H1 (cell line): Measurements from ENCODE around the gene TRAF4. TPM values are rescaled to one million over a fixed set of nuclear protein-coding genes. Genes with fewer than 3 reads are reported as not detected.

Experiments
- CTCF ChIA-PET: fragments of 300-600 bp; sonication (Branson Sonifier 250); formaldehyde crosslinking; loops from one replicate; lab custom pipeline; 2021; ENCODE audit not compliant: partially characterized antibody; lab: Charles Lee
- POLR2A ChIA-PET: fragments of 300-600 bp; sonication (Branson Sonifier 250); formaldehyde crosslinking; loops from one replicate; lab custom pipeline; 2021; ENCODE audit warnings: inconsistent platforms; ENCODE audit not compliant: partially characterized antibody; lab: Charles Lee
- DNase-seq, 2 experiments: peaks; one replicate each; pipeline versions ENCODE4 v3.0.0 to v3.0.0-alpha.2; 2010 to 2022; ENCODE audit warnings: low spot score in 2 of 2, low read depth in 1 of 2, mixed read lengths in 1 of 2
- FAIRE-seq: peaks from 2 replicates; lab custom pipeline; 2011; peaks lifted over from hg19 to GRCh38; lab: Jason Lieb, UNC
- H2AFZ ChIP-seq: 2 replicates; pipeline ENCODE4 v1.8.1; 2012; ENCODE audit warnings: low read length, inconsistent platforms
- H2AK5ac ChIP-seq: 2 replicates; pipeline ENCODE4 v1.6.1; 2013; ENCODE audit warnings: low read depth, low read length
- H2BK120ac ChIP-seq: replicated peaks from 2 replicates; pipeline ENCODE3; 2013; ENCODE audit warnings: low read depth, low read length, inconsistent platforms
- H2BK12ac ChIP-seq: 2 replicates; pipeline ENCODE4 v1.6.1; 2013; ENCODE audit warnings: low read depth, low read length
- H2BK15ac ChIP-seq: 2 replicates; pipeline ENCODE4 v1.6.1; 2013; ENCODE audit warnings: low read length
- H2BK20ac ChIP-seq: 2 replicates; pipeline ENCODE4 v1.6.1; 2013; ENCODE audit warnings: low read length
- H2BK5ac ChIP-seq: 2 replicates; pipeline ENCODE4 v1.6.1; 2013; ENCODE audit warnings: low read depth, low read length
- H3K14ac ChIP-seq: 2 replicates; pipeline ENCODE4 v1.6.1; 2013; ENCODE audit warnings: inconsistent platforms; ENCODE audit not compliant: insufficient read length
- H3K18ac ChIP-seq: 2 replicates; pipeline ENCODE4 v1.6.1; 2013; ENCODE audit warnings: low read length; ENCODE audit errors: extremely low read depth
- H3K23ac ChIP-seq: 2 replicates; pipeline ENCODE4 v1.6.1; 2013; ENCODE audit warnings: inconsistent platforms; ENCODE audit not compliant: insufficient read length
- H3K23me2 ChIP-seq: 2 replicates; pipeline ENCODE4 v1.6.1; 2013; ENCODE audit warnings: low read depth, low read length
- H3K27ac ChIP-seq: 2 replicates; pipeline ENCODE4 v1.6.1; 2011; ENCODE audit warnings: low read depth, low read length, inconsistent platforms
- H3K27me3 ChIP-seq, 4 experiments: replicated peaks in 1 of 4; 1 replicate in 1 of 4; 2 replicates in 3 of 4; pipeline versions ENCODE4 v1.6.1 to v1.8.1; 2011 to 2013; ENCODE audit warnings: low read length in 3 of 4, mild to moderate bottlenecking in 3 of 4, inconsistent platforms in 2 of 4, mixed read lengths in 2 of 4, moderate library complexity in 1 of 4; ENCODE audit not compliant: control insufficient read depth in 3 of 4, insufficient read depth in 3 of 4; ENCODE audit errors: extremely low read depth in 1 of 4
- H3K36me3 ChIP-seq, 4 experiments: 2 replicates each; pipeline versions ENCODE4 v1.6.1 to v1.8.1; 2011 to 2013; ENCODE audit warnings: mild to moderate bottlenecking in 4 of 4, low read length in 3 of 4, moderate library complexity in 2 of 4, control low read depth in 1 of 4, inconsistent platforms in 1 of 4; ENCODE audit not compliant: insufficient read depth in 4 of 4, control insufficient read depth in 2 of 4
- H3K4ac ChIP-seq: replicated peaks from 2 replicates; pipeline ENCODE3; 2013; ENCODE audit warnings: low read length, low read depth, mixed read lengths, inconsistent platforms; ENCODE audit not compliant: insufficient read length
- H3K4me1 ChIP-seq, 4 experiments: replicated peaks in 1 of 4; 1 replicate in 1 of 4; 2 replicates in 3 of 4; pipeline versions ENCODE4 v1.6.1 to v1.8.1; 2011 to 2013; ENCODE audit warnings: low read length in 3 of 4, inconsistent platforms in 2 of 4, mixed read lengths in 1 of 4; ENCODE audit not compliant: insufficient read depth in 4 of 4, control insufficient read depth in 3 of 4
- H3K4me2 ChIP-seq, 2 experiments: 2 replicates each; pipeline versions ENCODE4 v1.6.1 to v1.8.1; 2011 to 2013; ENCODE audit warnings: low read depth in 2 of 2, low read length in 2 of 2, control low read depth in 1 of 2, inconsistent platforms in 1 of 2, mild to moderate bottlenecking in 1 of 2; ENCODE audit not compliant: insufficient read depth in 1 of 2
- H3K4me3 ChIP-seq, 4 experiments: fragments of 200-600, 300-600 bp in 1 of 4; sonication (generic), shearing (Covaris generic), sonication (Bioruptor Twin) in 1 of 4; 2 replicates each; pipeline versions ENCODE4 v1.5.1 to v1.8.1; 2011 to 2016; ENCODE audit warnings: low read length in 4 of 4, low read depth in 3 of 4, control low read depth in 2 of 4, inconsistent platforms in 2 of 4, mild to moderate bottlenecking in 2 of 4, mixed read lengths in 1 of 4, moderate library complexity in 1 of 4; ENCODE audit not compliant: insufficient read depth in 2 of 4; ENCODE audit errors: extremely low read depth in 1 of 4
- H3K56ac ChIP-seq: replicated peaks from 2 replicates; pipeline ENCODE3; 2013; ENCODE audit warnings: low read depth, mild to moderate bottlenecking, mixed read lengths, low read length, inconsistent platforms; ENCODE audit not compliant: insufficient read length
- H3K79me1 ChIP-seq: 2 replicates; pipeline ENCODE4 v1.6.1; 2013; ENCODE audit warnings: low read depth, low read length, control low read depth
- H3K79me2 ChIP-seq, 2 experiments: 2 replicates each; pipeline versions ENCODE4 v1.6.1 to v1.8.1; 2012 to 2013; ENCODE audit warnings: low read length in 2 of 2, mild to moderate bottlenecking in 2 of 2, inconsistent platforms in 1 of 2; ENCODE audit not compliant: insufficient read depth in 2 of 2, control insufficient read depth in 1 of 2
- H3K9ac ChIP-seq, 4 experiments: replicated peaks in 1 of 4; 1 replicate in 1 of 4; 2 replicates in 3 of 4; pipeline versions ENCODE4 v1.6.1 to v1.8.1; 2011 to 2013; ENCODE audit warnings: low read depth in 3 of 4, low read length in 3 of 4, control low read depth in 2 of 4, mild to moderate bottlenecking in 2 of 4, moderate library complexity in 2 of 4, inconsistent platforms in 1 of 4; ENCODE audit errors: extremely low read depth in 1 of 4
- H3K9me3 ChIP-seq, 2 experiments: 2 replicates each; pipeline versions ENCODE4 v1.6.1 to v1.8.1; 2012 to 2013; ENCODE audit warnings: mild to moderate bottlenecking in 2 of 2, moderate library complexity in 2 of 2, control low read depth in 1 of 2, inconsistent platforms in 1 of 2, low read depth in 1 of 2, low read length in 1 of 2, mixed read lengths in 1 of 2; ENCODE audit not compliant: insufficient read depth in 2 of 2
- H4K20me1 ChIP-seq, 2 experiments: replicated peaks in 1 of 2; 2 replicates each; pipeline versions ENCODE3 to v1.8.1; 2011 to 2013; ENCODE audit warnings: inconsistent platforms in 2 of 2, low read length in 2 of 2, mild to moderate bottlenecking in 1 of 2; ENCODE audit not compliant: insufficient read depth in 2 of 2, control insufficient read depth in 1 of 2
- H4K5ac ChIP-seq: 2 replicates; pipeline ENCODE4 v1.6.1; 2013; ENCODE audit warnings: low read length, low read depth, mixed read lengths, inconsistent platforms; ENCODE audit not compliant: insufficient read length
- H4K8ac ChIP-seq: 2 replicates; pipeline ENCODE4 v1.8.0; 2013; ENCODE audit warnings: mild to moderate bottlenecking, moderate library complexity, low read length, inconsistent platforms; ENCODE audit not compliant: insufficient read depth; ENCODE audit errors: extremely low read depth
- H4K91ac ChIP-seq: replicated peaks from 2 replicates; pipeline ENCODE3; 2013; ENCODE audit warnings: low read length, mixed read lengths, inconsistent platforms; ENCODE audit not compliant: insufficient read length
- WGBS, 2 experiments: shearing (Covaris generic) in 1 of 2; methylation state at CpG; one replicate each; pipeline versions ENCODE4 v1.1.6 to v1.1.7; 2013 to 2015; ENCODE audit warnings: low lambda C conversion rate in 2 of 2, mixed read lengths in 2 of 2, inconsistent platforms in 1 of 2, low coverage in 1 of 2, missing lambda C conversion rate in 1 of 2; ENCODE audit not compliant: insufficient replicate concordance in 2 of 2, insufficient coverage in 1 of 2, insufficient read length in 1 of 2; ENCODE audit errors: extremely low coverage in 1 of 2, missing lambda C conversion rate in 1 of 2; 5-methylcytosine and 5-hydroxymethylcytosine counted together
- polyA plus RNA-seq, 7 experiments: library from polyadenylated mRNA; depleted of rRNA in 3 of 7; stranded (reverse) in 5 of 7; unstranded in 2 of 7; fragments of >200 nt in 5 of 7; fragments of 200-250 nt in 2 of 7; gene quantifications; 1 replicate in 5 of 7; 2 replicates in 1 of 7; 4 replicates in 1 of 7; pipeline versions ENCODE4 v1.2.1 to v1.2.3, GENCODE V29; 2011 to 2013; ENCODE audit warnings: missing spikeins in 2 of 7, mixed read lengths in 2 of 7
- total RNA-seq: library from RNA; stranded (reverse); fragmentation: NEBNext Ultra II Directional; extraction: Animal tissue kit (Norgen Biotek cat#: 25700); gene quantifications from 2 replicates; pipeline ENCODE4 v1.2.1, GENCODE V29; 2021

TRAF4 gene
- total and polyA plus RNA-seq, 2 of the 8 experiments (the other 6 are each of a cell fraction or from before 2014, with no cell fraction given): 167 to 170 TPM

GRCh38 chr17:28704219-28704858 lies 39.5 kb upstream of the TRAF4 start:
- H3K4me3 ChIP-seq: no peak overlapping the region
- H3K23ac ChIP-seq: no peak overlapping the region
- H2AK5ac ChIP-seq: no peak overlapping the region
- FAIRE-seq: no peak
- H3K9ac ChIP-seq: no peak overlapping the region
- no peaks in the 10 kb centered on the region for H3K23me2 ChIP-seq
- peaks cover 16 to 39% (median 33%) of the 10 kb centered on the region in 4 experiments for H3K36me3 ChIP-seq
- no peak overlapping the region for H2BK120ac ChIP-seq
- 92% methylated on average over 14 of the region's 14 CpGs; no CpG with 5 or more reads in 1 of the 2 experiments for WGBS, 2 experiments
- no peak overlapping the region for H4K8ac ChIP-seq
- no peak overlapping the region for H2BK12ac ChIP-seq
- no peak overlapping the region; the same call in 1 of the 2 replicates for H2BK5ac ChIP-seq
- no peak overlapping the region for H2AFZ ChIP-seq
- no peak for DNase-seq
- H3K4ac ChIP-seq: no peak overlapping the region
- peaks cover 10 to 16% of the 10 kb centered on the region in 2 experiments for H4K20me1 ChIP-seq
- ChIA-PET CTCF (interaction anchor here (0.9 to 2.5 kb wide), 5 partner anchors 13 to 61 kb away, joined by 3 to 9 read pairs (median 5); no protein-coding TSS in a partner anchor), POLR2A (interaction anchor here (0.5 to 4.8 kb wide), 22 partner anchors 11 to 187 kb away, joined by 3 to 47 read pairs (median 4); partner anchors contain the start of genes BLTP2, RPL23A, SDF2 and SUPT6H)
- H2BK20ac ChIP-seq: no peak overlapping the region
- no peak overlapping the region for H3K56ac ChIP-seq
- H4K91ac ChIP-seq: no peak overlapping the region
- H3K4me1 ChIP-seq: peaks cover 0 to 11% (median 4%) of the 10 kb centered on the region in 4 experiments; a peak in 4 of 7 replicates
- no peak overlapping the region for H4K5ac ChIP-seq
- no peak overlapping the region for H3K27ac ChIP-seq
- H3K18ac ChIP-seq: no peak overlapping the region
- peaks cover 0 to 5% of the 10 kb centered on the region in 2 experiments; a peak in 1 of 4 replicates for H3K79me2 ChIP-seq
- no peaks in the 10 kb centered on the region for H3K9me3 ChIP-seq
- no peak overlapping the region for H2BK15ac ChIP-seq
- H3K79me1 ChIP-seq: no peaks in the 10 kb centered on the region
- H3K4me2 ChIP-seq: no peak overlapping the region
- H3K27me3 ChIP-seq: no peaks in the 10 kb centered on the region
- H3K14ac ChIP-seq: no peak overlapping the region
